HEK293T (cell line): ENCODE measurements around the gene FAM107B.

Experiments used
- ARNT ChIP-seq: fragments of 450-650 bp; IDR thresholded peaks from 2 replicates; pipeline ENCODE4 v1.6.1; 2017; ENCODE audit warnings: mild to moderate bottlenecking
- BHLHE40 ChIP-seq: fragments of 450-650 bp; IDR thresholded peaks from 2 replicates; pipeline ENCODE4 v1.6.1; 2016; ENCODE audit warnings: mild to moderate bottlenecking, moderate library complexity, borderline replicate concordance
- CTBP1 ChIP-seq: fragments of 450-650 bp; IDR thresholded peaks from 2 replicates; pipeline ENCODE4 v1.6.1; 2016; ENCODE audit warnings: borderline replicate concordance
- ELF4 ChIP-seq: fragments of 450-650 bp; IDR thresholded peaks from 2 replicates; pipeline ENCODE4 v1.6.1; 2017; ENCODE audit warnings: antibody characterized with exemption
- FOXA1 ChIP-seq: fragments of 450-650 bp; IDR thresholded peaks from 2 replicates; pipeline ENCODE4 v1.6.1; 2016; ENCODE audit warnings: mild to moderate bottlenecking
- FOXK2 ChIP-seq: fragments of 450-650 bp; IDR thresholded peaks from 2 replicates; pipeline ENCODE4 v1.6.1; 2016; ENCODE audit warnings: mild to moderate bottlenecking
- FOXM1 ChIP-seq: fragments of 450-650 bp; IDR thresholded peaks from 2 replicates; pipeline ENCODE4 v1.6.1; 2017; ENCODE audit warnings: mild to moderate bottlenecking, borderline replicate concordance
- L3MBTL2 ChIP-seq: fragments of 450-650 bp; conservative IDR thresholded peaks from 2 replicates; pipeline ENCODE4 v1.6.1; 2016; ENCODE audit warnings: mild to moderate bottlenecking
- NFRKB ChIP-seq: fragments of 450-650 bp; IDR thresholded peaks from 2 replicates; pipeline ENCODE4 v1.6.1; 2016; ENCODE audit warnings: mild to moderate bottlenecking, moderate library complexity
- PKNOX1 ChIP-seq: fragments of 450-650 bp; IDR thresholded peaks from 2 replicates; pipeline ENCODE4 v1.6.1; 2016
- SP1 ChIP-seq: fragments of 450-650 bp; IDR thresholded peaks from 2 replicates; pipeline ENCODE4 v1.6.1; 2017
- SUZ12 ChIP-seq: fragments of 450-650 bp; IDR thresholded peaks from 2 replicates; pipeline ENCODE4 v1.6.1; 2016; ENCODE audit warnings: mild to moderate bottlenecking
- TARDBP ChIP-seq: fragments of 450-650 bp; IDR thresholded peaks from 2 replicates; pipeline ENCODE4 v1.6.1; 2016
- ZNF384 ChIP-seq: fragments of 450-650 bp; IDR thresholded peaks from 2 replicates; pipeline ENCODE4 v1.6.1; 2016

- TF ChIP-seq SUZ12 (no peak), CTBP1 (no peak), NFRKB (no peak), ZNF384 (no peak), PKNOX1 (no peak), FOXK2 (no peak), FOXA1 (no peak), ELF4 (no peak), SP1 (no peak), TARDBP (no peak), BHLHE40 (no peak), ARNT (no peak), FOXM1 (no peak), L3MBTL2 (no peak)
These were observed 3.8 kb downstream of the FAM107B start for GRCh38 chr10:14770927-14771326.
